Thoracic aorta (tissue), 2 donors: Measurements from ENCODE around the gene BLOC1S1. TPM values are rescaled to one million over a fixed set of nuclear protein-coding genes. Genes with fewer than 3 reads are reported as not detected.

Source experiments
- ATAC-seq: fragments of 150-250 bp; one replicate; pipeline ENCODE4 v1.8.0; 2017; ENCODE audit warnings: low read depth; ENCODE audit not compliant: insufficient number of reproducible peaks, low FRiP score
- DNase-seq: peaks from one replicate; pipeline ENCODE4 v3.0.0-alpha.2; 2020; ENCODE audit warnings: low spot score
- H3K27ac ChIP-seq, 2 donors: fragments of 200-600 bp; sonication (generic); 1 replicate in 1 of 2; 2 replicates in 1 of 2; pipeline ENCODE4 v1.5.1; 2016; ENCODE audit warnings: mild to moderate bottlenecking in 2 of 2, moderate library complexity in 2 of 2
- H3K27me3 ChIP-seq: fragments of 200-600 bp; sonication (generic); replicated peaks from 2 replicates; pipeline ENCODE4 v1.6.0; 2016; ENCODE audit warnings: mild to moderate bottlenecking; ENCODE audit not compliant: insufficient read depth
- H3K36me3 ChIP-seq: fragments of 200-600 bp; sonication (generic); one replicate; pipeline ENCODE4 v1.5.1; 2016
- H3K4me1 ChIP-seq, 2 donors: fragments of 200-600 bp; sonication (generic); 1 replicate in 1 of 2; 2 replicates in 1 of 2; pipeline versions ENCODE4 v1.5.1 to v1.6.0; 2016; ENCODE audit warnings: low read depth in 2 of 2, mild to moderate bottlenecking in 1 of 2; ENCODE audit not compliant: control insufficient read depth in 1 of 2
- H3K4me3 ChIP-seq: fragments of 200-600 bp; sonication (generic); 2 replicates; pipeline ENCODE4 v1.5.1; 2016; ENCODE audit warnings: mild to moderate bottlenecking
- H3K9me3 ChIP-seq: fragments of 200-600 bp; sonication (generic); 2 replicates; pipeline ENCODE4 v1.5.1; 2016
- total RNA-seq, 2 donors: library from RNA; depleted of rRNA; stranded (reverse); fragments of >200 nt; gene quantifications; one replicate each; pipeline versions ENCODE4 v1.1.0 to v1.2.3, GENCODE V29; 2016
- TF ChIP-seq, protein P1 (sequence below): fragments of 200-600 bp; sonication (generic); IDR thresholded peaks from one replicate; pipeline ENCODE4 v1.5.1; 2019; ENCODE audit warnings: antibody characterized with exemption

The BLOC1S1 gene
- total RNA-seq, 2 donors from 2014 or later: 113 to 117 TPM

DNA sequence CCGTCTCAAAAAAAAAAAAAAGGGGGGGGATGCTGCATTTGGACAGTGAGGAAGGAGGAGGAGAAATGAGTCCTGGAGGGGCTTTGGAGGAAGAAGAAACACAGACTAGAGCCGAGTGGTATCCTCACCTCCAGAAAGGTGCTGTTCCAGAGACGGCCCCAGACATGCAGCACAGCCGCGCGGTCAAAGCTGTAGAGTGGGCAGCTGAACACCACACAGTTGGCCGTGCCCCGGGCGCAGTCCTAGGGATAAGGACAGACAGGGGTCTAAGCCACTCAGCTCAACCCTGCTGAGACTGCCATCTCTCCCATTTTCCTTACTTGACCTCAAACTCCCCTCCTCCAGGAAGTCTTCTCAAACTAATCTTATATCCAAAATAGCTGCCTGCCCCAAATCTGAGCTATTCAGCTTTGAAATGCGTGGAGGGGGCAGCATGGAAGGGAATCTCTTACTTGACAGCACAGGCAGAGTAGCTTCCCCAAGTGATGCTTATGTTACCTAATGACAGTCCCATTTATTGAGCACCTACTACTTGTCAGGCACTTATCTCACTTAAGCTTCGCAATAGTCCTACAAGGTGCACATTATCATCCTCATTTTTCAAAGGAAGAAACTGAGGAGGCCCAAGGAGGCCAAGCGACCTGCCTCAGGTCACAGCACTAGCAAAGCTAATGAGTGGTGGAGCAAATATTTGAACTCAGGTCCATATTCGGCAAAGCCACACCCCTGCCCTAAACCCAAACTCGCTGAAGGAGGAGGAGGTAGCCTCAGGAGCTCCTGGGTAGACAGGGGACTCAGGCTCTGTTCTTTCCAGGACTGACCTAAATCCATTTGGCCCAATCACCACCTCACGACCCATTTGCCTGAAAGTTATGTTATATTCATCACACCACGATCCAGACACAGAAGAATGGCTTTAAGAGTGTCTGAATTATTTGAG, 26.9 kb upstream of the BLOC1S1 start:
- H3K36me3 ChIP-seq: peaks cover 67% of the 10 kb centered on the region
- H3K4me1 ChIP-seq: no peaks in the 10 kb centered on the region
- H3K27me3 ChIP-seq: no peaks in the 10 kb centered on the region
- H3K4me3 ChIP-seq: no peak overlapping the region
- DNase-seq: no peak
- no peak for ATAC-seq
- TF ChIP-seq, protein P1, sequence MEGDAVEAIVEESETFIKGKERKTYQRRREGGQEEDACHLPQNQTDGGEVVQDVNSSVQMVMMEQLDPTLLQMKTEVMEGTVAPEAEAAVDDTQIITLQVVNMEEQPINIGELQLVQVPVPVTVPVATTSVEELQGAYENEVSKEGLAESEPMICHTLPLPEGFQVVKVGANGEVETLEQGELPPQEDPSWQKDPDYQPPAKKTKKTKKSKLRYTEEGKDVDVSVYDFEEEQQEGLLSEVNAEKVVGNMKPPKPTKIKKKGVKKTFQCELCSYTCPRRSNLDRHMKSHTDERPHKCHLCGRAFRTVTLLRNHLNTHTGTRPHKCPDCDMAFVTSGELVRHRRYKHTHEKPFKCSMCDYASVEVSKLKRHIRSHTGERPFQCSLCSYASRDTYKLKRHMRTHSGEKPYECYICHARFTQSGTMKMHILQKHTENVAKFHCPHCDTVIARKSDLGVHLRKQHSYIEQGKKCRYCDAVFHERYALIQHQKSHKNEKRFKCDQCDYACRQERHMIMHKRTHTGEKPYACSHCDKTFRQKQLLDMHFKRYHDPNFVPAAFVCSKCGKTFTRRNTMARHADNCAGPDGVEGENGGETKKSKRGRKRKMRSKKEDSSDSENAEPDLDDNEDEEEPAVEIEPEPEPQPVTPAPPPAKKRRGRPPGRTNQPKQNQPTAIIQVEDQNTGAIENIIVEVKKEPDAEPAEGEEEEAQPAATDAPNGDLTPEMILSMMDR: no peak
- no peak overlapping the region for H3K27ac ChIP-seq
- no peaks in the 10 kb centered on the region for H3K9me3 ChIP-seq

DNA sequence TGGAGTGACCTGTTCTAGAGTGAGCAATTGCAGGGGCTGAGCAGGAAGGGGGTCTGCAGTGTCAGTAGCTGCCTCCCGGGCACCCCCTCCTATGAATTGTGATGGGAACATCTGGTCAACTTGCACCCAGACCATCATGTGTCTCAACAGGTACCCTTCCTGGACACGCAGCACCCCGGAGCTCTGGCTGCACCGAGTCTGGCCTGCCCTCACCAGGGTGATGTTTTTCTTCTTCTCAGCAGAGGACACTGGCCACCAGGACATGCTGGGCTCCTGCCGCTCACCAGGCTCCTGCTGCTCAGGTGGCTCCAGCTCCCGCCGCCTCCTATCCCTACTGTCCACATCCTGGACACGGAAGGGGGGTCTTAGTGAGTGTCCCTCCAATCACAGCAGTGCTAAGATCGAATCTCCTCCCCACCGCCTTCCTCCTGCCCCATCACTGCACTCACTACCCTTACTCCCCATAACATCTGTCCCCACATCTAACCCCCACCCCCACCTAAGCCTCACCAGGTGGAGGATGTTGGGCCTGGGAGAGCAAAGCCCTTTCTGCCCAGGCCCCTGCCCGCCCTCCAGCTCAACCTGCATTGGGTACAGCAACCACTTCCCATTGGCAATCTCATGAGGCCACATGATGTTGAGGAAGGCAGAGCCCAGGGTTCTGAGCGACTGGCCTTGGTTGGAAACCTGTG, 23.1 kb upstream of the BLOC1S1 start:
- peaks cover 75% of the 10 kb centered on the region for H3K36me3 ChIP-seq
- H3K4me1 ChIP-seq: no peaks in the 10 kb centered on the region
- no peak overlapping the region for H3K27ac ChIP-seq
- H3K4me3 ChIP-seq: no peak overlapping the region
- H3K27me3 ChIP-seq: no peaks in the 10 kb centered on the region
- ATAC-seq (no peak), DNase-seq (no peak)
- TF ChIP-seq, protein P1: no peak
- H3K9me3 ChIP-seq: no peaks in the 10 kb centered on the region

DNA sequence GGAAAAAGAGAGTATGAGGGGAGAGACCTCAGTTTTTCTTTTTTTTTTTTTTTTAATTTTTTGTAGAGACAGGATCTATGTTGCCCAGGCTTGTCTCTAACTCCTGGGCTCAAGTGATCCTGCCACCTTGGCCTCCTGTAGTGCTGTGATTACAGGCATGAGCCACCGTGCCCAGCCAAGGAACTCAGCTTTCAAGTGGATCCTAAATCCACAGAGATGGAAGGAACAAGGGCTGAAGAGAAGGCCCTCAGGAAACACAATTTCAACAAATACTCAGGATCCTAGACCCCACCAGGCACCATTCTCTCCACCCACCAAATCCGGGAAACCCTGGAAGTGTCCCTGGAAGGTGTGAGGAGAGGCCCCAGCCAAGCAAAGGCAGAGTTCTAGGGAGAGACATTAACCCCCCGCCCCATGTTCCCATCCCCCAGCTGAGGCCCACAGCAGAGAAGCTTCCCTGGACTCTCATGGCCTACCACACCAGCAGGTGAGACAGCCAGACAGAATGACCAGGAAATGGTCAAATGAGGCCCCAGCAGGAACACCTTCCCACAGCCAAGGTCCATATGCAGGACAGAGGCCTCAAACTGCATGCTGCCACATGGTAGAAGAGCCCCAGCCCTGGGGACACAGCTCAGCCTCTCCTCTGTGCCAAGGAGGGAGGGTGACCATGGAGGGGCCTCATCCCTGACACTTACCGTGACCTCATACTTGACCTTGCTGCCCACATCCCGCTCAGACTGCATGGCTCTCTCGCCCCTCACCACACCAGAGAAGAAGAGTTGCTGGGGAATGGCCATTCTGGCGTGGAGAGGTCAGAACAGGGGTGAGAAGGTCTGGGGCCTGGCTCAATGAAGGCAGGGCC, 22.3 kb upstream of the BLOC1S1 start:
- ATAC-seq (no peak), DNase-seq (no peak)
- TF ChIP-seq, protein P1: no peak
- Histone ChIP-seq H3K36me3 (peaks cover 73% of the 10 kb centered on the region), H3K4me1 (no peaks in the 10 kb centered on the region), H3K4me3 (no peak overlapping the region), H3K9me3 (no peaks in the 10 kb centered on the region), H3K27me3 (no peaks in the 10 kb centered on the region), H3K27ac (no peak overlapping the region)

- Histone ChIP-seq H3K27ac (no peak overlapping the region), H3K4me1 (no peaks in the 10 kb centered on the region), H3K27me3 (no peaks in the 10 kb centered on the region), H3K9me3 (no peaks in the 10 kb centered on the region), H3K36me3 (peaks cover 74% of the 10 kb centered on the region), H3K4me3 (no peak overlapping the region)
- ATAC-seq: no peak
- DNase-seq: no peak
- TF ChIP-seq, protein P1: no peak
Observed at GRCh38 chr12:55694188-55694515, 21.7 kb upstream of the BLOC1S1 start.
